Amniotic epithelial cell (primary cell): Measurements from ENCODE around the gene C1D.

Experiments used
- DNase-seq: peaks from one replicate; pipeline ENCODE4 v3.0.0-alpha.2; 2010; ENCODE audit warnings: low read depth

The C1D gene

DNA sequence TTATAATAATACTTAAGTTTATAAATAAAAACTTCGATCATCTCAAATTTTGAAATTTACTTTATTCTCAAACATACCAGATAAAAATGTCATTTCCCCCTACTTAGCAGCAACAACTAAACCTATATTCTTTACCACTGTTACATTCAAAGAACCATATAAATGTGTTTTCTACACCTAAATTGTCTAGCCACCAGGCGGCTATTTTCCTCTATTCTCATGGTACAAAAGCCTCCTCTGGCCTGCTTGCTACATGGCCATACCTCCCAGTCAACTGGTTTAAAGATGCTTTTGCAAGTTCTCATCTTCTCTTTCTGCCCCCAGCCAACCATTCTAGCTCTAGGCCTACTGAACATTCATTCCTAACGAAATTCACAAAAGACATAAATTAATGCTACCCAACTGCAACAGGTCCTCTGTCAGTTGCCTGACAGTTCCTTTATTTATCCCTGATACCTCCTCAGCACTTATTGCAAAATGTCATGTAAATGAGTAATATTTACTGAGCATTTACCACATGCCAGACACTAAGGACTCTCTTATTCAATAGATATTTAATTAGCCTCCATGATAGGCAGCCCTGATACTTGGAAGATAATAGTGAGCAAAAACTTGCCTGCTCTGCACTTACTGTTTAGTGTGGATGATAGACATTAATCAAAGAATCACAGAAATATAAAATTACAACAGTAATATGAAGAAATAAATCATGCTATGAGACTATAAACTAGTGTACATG is 5.0 kb downstream of the C1D start:
- no peak for DNase-seq

DNA sequence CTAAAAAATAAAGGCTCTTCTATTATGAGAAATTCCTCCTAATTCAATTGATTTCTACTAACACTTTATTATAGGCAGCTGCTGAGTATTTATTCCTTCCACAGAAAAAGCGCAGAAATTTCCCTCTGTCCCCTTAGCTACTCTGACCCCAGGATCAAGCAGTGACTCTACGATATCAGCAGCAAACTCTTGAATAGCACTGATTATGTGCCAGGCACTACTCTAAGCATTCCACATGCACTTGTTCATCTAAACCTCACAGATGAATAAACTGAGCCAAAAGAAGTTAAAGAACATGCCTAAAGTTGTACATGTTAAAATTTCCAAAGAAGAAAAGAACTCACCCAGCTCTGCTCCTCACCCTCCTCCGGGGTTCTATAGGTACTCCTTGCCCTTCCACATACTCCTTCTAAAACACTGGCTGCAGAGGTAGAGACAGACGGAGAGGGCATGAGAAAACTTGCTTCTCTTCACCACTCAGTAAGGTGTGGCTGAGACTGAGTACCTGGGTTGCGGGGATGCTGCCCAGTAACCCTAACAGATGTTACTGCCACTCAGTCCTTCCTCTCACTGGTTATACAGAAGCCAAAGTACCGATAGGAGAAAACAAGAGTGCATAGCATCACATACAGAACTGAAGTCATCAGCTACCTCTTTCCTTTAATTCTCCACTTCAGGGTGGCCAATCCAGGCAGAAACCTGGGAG is 9.9 kb downstream of the C1D start:
- no peak for DNase-seq

DNA sequence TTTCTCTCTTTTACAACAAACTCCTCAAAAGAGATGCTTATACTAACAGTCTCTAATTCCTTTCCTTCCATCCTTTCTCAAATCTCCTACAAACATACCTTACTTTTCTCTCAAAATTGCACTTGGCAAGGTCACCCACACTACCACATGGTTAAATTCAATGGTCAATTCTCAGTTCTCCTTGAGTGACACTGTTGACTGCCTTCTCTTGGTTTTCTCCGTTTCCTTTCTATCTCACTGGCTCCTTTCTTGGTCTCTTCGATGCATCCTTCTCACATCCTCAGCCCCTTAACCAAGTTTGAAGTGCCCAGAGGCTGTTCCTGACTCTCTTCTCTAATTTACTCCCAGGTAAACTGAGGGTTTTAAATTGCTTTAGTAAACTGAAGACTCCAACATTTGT is 12.5 kb downstream of the C1D start:
- DNase-seq: no peak

DNA sequence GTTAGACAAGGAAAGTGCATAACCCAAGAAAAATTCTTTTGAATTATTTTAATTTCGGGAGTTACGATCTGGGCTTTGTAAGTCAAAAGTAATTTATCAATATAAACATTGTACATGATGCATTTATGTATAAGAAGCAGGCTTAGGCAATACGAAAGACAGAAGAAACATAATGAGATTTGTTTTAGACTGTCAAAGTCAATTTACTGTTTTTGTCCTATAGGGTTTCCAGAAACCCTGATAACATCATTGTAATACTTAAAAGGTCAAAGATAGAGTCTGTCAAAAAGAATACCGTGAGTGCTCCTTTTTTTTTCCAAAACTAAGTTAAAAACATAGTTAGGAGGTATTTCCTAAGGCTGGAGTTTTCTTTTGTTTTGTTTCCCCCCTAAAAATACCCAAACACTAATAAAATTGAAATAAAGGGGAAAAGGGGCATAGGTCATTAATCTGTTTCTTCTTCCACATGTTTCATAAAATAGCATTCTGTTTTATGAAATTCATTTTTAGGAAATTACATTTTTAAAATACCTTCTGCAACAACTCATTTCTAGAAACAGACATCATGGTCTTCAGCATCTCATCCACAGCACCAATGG is 16.1 kb downstream of the C1D start:
- DNase-seq: no peak

DNA sequence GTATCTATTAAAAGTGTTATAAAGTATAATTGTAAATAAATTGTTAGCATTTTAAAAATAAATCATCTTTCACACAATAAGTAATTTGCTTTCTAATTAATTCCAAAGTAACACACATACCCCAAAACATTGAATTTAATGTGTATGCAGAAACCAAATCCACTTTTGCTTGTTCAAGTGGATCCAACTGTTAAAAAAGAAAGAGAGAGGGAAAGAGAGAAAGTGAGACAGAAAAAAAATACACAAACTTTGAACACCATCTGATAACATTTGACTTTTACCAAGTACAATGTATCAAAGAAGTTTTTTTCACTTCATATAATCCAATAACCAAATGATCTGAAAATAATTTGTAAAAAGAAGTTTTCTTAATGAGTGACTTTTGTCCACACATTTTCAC is 16.6 kb downstream of the C1D start:
- DNase-seq: no peak

DNA sequence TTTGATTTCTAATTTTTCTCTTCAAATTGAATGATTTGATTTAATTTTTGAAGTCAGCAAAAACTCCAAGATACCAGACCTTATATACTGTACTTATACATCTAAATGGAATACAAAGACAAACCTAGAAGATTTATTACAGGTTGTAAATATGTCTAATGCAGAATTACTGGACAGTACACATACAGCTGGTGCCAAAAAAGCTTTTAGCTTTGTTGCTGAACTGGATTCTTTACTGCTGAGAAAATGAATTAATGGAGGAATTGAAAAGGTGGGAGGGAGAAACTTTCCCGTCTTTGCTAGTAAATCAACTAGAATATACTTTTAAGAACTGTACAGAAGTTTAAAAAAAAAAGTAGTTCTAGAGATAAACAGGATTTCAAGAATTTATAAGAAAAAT is 17.5 kb downstream of the C1D start:
- no peak for DNase-seq

DNA sequence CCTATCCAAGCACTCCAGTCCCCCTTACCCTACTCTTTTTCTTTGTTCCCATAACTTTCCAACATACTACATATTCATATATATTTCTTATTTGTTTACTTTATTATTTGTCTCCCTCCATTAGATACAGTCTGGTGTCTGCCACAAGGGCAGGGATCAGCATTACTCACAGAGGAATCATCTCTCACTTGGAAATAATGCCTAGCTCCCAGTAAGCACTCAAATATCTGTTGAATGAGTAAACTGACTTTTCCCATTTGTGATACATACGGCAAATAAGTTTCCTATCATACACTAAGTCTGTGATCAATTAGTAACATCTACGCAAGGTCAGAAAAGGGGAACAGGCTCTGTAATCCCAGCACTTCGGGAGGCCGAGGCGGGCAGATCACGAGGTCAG is 18.7 kb downstream of the C1D start:
- DNase-seq: peak; percentile 67

DNA sequence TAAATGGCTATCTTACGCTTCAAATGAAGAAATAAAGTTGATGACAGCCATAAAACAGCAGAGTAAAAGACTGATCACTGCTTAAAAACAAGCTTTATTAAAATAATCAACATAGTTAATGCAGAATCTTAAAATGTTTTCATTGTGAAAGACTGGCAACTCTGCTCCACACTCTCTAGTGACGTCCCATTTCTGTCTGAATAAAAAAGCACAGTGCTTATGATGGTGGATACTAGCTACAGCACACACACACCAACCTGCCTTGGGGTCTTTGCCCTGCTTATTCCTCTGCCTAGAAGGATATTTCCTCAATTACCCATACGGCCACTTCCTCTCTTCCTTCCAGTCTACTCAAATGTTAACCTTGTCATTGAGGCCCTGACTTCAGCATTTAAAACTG is 19.1 kb downstream of the C1D start:
- no peak for DNase-seq

DNA sequence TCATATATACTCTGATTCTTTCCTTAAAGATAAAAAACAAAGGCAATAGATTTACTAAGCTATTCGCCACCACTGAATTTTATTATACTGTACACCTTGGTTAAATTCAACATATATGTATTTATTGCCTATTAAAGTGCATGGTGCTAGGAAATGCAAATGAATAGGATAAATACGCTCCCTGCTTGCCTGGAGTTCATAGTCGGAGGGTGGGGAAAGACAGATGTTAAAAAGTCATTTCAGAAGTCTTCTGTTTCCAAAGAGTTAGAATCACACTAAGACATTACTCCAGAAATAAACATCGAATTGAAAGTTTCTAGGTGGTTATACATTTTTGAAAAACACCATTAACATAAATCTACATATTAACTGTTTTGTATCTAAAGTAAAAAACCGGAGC is 19.8 kb downstream of the C1D start:
- DNase-seq: no peak

DNA sequence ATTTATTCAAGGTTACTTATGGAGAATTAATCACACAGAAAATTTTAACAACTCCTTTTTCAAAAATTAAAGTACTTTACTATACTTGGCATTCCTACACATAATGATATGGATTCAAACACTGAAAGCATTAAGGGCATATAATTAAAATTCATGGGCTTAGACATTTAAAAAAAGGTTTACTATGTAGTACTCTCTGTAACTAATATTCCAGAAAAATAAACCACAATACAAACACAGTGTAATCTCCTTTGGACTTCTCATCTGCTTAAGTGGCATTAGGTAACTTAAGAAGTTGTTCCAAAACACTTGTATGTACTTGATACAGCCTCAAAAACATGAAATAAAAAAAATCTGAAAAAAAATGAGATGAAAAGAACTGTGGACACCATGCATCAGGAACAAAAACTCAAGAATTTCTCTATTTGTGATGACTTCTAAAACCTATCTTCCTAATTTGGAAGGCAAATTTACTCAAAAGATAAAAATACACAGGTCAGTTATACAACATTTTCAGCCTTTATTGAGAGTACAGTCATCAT is 21.0 kb downstream of the C1D start:
- no peak for DNase-seq

DNA sequence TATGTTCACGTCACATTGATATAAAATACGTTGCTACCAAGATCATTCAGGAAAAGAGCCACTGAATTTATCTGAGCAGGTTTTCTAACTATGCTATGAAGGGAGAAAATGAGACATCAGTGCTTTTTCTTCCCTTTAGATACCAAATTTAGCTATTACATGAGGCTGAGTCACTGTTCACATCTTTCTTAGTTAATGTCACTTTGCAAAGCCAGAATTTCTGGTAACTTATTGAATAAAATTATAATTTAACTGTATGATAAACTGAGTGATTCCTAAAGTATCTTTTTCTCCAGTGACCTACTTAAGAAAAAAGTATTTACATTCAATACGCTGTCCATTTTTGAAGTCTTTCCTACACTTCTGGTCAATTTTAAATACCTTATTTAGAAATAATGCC is 22.7 kb downstream of the C1D start:
- DNase-seq: no peak

DNA sequence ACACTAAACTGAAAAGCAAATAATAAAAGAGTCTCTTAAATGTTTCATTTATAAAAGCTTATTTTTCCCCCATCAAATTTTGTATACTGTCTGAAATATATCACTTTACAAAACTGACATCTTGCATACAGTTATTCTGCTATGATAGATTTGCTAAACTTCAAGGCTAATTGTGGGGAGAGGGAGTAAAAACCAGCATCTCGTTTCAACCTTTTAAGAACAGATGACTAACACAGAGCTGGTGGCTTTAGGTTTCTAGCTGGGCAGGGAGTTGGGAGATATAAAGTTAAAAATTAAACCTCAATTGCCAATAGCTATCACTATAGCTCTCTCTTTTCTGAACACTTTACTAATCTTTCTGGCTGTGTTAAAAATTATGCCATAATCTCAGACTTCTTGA is 23.5 kb downstream of the C1D start:
- DNase-seq: no peak

DNA sequence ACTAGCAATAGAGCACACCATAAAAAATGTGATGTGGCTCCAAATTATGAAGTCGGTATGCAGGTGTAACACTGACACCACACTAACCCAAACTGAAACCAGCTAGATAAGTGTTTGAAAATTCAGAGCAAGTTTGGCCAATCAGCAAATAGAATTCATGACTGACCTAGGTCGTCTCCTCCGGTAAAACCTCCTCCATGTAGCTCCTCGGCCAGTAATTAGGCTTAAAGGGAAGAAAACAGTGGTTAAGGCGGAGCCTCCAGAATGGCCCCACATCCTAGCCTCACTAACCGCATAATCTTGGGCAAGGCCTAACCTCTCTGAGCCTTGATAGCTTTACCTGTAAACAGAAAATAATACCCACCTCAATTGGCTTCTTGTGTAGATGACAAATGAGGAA is 30.1 kb downstream of the C1D start:
- no peak for DNase-seq

DNA sequence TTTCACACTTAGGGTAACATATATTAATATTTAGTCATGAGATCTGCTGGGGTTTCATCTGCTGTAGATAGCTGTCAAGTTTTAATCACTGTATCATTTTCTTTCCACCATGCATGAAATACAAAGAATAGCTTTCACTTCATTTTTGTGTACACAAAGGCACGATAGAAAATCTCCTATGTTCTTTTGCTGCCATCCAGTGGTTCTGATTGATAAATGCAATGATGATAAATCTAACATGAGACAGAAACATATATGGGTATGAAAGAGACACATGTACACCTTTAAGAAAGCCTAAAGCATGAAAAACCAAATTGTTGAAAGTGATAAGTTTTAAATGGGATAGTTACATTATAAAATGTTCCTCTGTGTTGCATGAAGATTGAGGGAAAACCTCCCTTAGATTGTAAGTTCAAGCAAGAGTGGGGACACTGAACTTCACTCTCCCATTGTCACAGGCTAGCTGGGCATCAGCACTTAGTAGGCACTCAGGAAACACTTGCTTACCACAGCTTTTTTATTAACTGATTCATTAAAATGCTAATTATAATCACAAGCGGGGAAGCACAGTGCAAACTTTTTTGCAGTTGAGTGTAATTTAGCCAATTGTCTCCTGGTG is 31.2 kb downstream of the C1D start:
- DNase-seq: peak; percentile 55

DNA sequence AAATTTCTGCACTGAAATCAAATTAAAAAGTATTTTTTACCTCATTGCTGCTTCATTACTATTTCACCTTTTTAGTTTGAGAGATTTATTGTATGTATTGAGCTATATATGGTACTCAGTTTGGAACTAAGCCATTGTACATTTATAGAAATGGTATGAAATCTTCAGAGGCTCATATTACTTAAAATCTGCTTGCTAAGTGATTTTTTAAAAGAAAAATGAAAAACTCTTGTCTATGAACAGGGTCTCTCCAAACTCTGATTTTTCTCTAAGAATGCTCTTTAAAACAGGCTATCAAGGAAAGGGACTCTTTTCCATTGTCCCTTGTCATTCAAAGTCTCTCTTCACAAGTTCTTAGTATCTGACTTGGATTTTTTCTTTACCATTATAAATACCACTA is 31.8 kb downstream of the C1D start:
- DNase-seq: no peak

DNA sequence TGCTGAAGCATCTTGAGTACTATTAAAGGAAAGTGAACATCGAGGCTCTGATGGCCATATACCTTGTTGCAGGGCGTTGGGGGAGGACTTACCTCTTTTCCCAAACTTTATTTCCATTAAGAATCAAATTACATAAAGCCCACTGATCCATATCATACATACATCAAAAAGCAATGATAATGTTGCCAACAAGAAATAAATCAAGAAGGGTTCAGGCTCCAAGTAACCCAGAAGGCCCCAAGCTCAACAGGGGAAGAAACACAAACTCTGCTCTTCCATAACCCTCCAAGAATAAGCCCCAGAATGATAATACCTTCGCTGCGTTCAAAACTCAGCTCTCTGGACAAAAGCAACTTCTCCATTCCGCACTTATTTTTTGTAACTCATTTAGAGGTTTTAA is 32.3 kb downstream of the C1D start:
- no peak for DNase-seq

DNA sequence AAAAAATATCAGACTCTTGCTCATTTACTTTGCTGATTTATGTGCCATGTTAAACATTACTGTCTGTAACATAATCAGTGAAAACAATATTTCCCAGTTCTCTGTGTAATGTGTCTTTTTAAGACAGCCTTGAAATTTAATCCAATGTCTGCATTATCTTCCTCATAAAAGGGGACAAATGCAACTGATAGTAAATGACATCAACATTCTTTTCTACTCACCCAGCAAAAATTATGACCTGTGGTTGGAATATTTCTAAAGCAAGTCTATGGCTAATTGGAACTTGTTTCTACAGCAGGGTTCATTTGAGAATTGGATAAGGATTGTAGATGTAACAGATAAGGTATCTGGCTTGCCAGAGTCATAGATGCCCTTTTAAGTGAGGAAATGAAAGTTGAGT is 34.8 kb downstream of the C1D start:
- peak; percentile 31 for DNase-seq

DNA sequence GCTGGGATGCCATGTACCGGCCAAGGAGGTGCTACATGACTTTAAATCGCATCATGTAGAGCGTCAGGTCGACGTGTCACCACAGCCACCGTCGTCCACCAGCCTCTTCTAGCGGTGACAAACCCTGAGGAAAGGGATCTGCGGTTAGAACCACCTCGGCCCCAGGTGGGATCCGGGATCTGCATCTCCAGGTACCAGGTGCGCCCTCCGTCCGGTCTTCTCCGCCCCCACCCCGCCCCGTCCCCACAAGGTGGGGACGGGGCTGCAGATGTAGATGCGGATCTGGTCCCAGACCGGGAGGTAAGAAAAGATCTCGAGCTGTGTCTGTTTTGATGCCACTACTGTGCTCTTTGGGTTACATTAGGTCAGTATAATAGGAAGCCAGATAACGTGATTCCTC is 38.4 kb downstream of the C1D start:
- DNase-seq: no peak

DNA sequence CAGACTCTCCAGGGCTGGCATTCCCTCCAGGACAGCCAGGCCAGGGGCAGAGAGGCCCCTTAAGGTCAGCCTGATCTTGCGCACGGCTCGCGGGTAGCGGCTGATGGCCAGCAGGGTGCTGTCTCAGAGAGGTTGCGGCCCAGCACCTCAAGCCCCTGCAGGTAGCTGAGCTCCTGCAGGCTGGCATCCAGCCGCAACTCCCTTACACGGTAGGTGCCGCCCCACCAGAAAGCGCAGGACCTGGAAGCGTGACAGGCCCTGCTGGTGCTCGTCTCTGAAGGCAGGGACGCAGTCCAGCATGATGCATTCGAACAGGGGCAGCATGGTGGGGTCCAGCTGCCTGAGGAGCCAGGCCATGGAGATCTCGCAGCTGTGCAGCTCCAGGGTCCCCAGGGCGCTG is 38.9 kb downstream of the C1D start:
- no peak for DNase-seq

DNA sequence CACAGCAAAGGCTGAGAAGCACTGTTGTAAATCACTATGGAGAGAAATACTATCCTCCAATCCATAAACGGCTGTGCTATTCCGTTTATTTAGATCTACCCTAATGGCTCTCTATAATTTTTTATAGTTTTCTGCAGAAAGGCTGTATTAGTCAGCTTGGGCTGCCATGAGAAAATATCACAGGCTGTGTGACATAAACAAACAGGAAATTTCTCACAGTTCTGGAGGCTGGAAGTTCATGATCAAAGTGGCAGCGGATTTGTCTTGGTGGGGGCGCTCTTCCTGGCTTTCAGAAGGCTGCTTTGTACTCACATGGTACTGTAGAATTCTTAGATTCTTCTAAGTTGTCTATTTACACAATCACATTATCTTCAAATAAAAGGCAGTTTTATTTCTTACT is 44.1 kb downstream of the C1D start:
- no peak for DNase-seq

DNA sequence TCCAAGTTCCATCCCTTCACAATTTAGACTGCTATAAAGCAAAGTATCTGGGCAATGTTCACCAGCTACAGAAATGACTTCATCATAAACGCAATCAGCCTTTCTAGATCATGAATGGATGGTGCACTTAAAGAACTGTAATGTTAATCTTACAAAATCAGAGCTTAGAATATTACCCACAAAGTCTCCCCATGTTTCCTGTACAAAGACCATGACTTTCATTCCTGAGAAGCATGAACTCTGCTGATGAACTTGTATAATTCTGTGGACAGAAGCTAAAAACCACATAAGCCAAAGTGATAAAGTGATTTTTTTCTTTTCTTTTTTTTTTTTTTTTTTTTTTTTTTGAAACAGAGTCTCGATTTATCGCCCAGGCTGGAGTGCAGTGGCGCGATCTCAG is 53.3 kb downstream of the C1D start:
- peak; percentile 27 for DNase-seq

DNA sequence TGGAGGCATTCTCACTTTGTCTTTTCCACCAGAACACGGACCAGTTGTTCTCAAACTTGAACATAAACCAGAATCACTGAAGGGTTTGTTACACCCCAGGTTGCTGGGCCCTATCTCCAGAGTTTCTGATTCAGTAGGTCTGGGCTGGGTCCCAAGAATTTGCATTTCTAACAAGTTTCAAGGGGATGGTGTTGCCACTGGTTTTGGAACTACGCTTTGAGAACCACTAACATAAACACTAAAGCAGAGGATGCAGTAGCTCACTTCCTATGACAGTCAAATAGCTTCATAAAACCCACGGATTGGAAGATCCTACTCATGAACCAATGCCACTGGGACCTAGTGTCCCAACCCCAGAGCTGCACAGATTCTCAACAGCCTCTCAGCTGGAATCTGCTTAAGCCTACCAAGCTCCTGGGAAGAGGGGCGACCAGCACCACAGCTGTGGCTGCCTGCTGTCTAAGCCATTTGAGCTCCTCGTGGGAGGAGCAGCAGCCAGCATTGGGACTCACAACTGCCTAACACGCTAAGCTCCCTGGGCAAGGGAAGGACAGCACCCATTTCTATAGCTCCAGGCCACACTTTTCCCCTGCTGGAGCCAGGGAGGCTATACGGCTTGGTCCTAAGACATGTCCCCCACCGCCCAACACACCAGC is 62.5 kb downstream of the C1D start:
- DNase-seq: no peak
